Measurements from ENCODE around the gene SYNC. TPM values are rescaled to one million over a fixed set of nuclear protein-coding genes. Genes with fewer than 3 reads are reported as not detected.
"Not testable (repeated sequence)": the region's sequence is repeated elsewhere in the genome, so short reads cannot be mapped to it uniquely, and the experiment has no call there.

Gene SYNC
- total RNA-seq, 1 donor from 2014 or later: 9.3 TPM

GRCh38 chr1:32642292-32642827 lies 60.2 kb downstream of the SYNC start:
- DNase-seq: not testable (repeated sequence)

DNA sequence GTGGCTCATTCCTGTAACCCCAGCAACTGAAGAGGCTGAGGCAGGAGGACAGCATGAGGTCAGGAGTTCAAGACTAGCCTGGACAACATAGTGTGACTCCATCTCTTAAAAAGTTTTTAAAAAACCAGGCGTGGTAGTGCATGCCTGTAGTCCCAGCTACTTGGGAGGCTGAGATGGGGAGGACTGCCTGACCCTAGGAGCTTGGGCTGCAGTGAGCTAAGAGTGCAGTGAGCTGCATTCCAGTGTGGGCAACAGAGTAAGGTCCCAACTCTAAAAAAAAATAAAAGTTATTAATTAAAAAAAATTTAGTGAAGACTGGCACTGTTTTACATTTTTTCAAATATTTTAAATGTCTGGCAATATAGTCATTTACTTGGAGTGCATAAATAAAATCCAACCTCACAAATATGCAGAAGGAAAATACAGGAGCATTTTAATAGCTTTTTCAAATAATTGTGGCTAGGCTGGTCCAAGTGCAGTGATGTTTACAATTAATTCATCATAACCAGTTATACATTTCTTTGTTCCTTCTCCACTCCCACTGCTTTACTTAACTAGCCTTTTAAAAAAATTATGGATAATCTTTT lies 63.0 kb downstream of the SYNC start:
- no peak for DNase-seq

- DNase-seq: no peak
Observed at GRCh38 chr1:32636914-32637645, 65.5 kb downstream of the SYNC start.

GRCh38 chr1:32635508-32636277 lies 66.9 kb downstream of the SYNC start:
- DNase-seq: no peak

- no peak for DNase-seq
Observed at GRCh38 chr1:32632829-32633228, 69.7 kb downstream of the SYNC start.

DNA sequence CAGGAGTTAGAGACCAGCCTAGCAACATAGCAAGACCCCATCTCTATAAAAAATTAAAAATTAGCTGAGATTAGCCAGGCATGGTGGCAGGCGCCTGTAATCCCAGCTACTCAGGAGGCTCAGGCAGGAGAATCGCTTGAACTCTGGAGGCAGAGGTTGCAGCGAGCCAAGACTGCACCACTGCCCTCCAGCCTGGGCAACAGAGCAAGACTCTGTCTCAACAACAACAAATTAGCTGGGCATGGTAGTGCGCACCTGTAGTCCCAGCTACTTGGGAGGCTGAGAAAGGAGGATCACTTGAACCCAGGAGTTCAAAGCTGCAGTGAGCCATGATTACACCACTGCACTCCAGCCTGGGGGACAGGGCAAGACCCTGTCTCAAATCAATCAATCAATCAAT lies 72.4 kb downstream of the SYNC start:
- DNase-seq: not testable (repeated sequence)

Small RNA genes lying within 50 kb of the gene (small RNA-seq; reads per million reads assigned to genes)
- not detected for gene RF00019 (ENCODE audit: low replicate concordance)

Other genes starting within 250 kb of the SYNC start
- 0.10 TPM for gene ZBTB8B, start 237.7 kb downstream of the SYNC start, total RNA-seq
- 10.9 TPM for gene ZBTB8A, start 163.3 kb downstream of the SYNC start, total RNA-seq
- gene ZBTB8OS, start 52.2 kb downstream of the SYNC start, total RNA-seq: 20.3 TPM
- gene RBBP4, start 51.6 kb downstream of the SYNC start, total RNA-seq: 109 TPM
- 45.4 TPM for gene YARS1, start 114.6 kb upstream of the SYNC start, total RNA-seq
- 29.7 TPM for gene S100PBP, start 114.9 kb upstream of the SYNC start, total RNA-seq
- gene FNDC5, start 168.1 kb upstream of the SYNC start, total RNA-seq: 25.4 TPM
- not detected for gene HPCA, start 183.7 kb upstream of the SYNC start, total RNA-seq
- gene TMEM54, start 198.6 kb upstream of the SYNC start, total RNA-seq: 18.3 TPM

All from skin of body (tissue), 3 donors.